ENCODE measurements around the gene ANKRD42. TPM values are rescaled to one million over a fixed set of nuclear protein-coding genes. Genes with fewer than 3 reads are reported as not detected.

The ANKRD42 gene
- total and polyA plus RNA-seq, 9 of the 15 experiments (the other 6 are each of a cell fraction or from before 2014, with no cell fraction given) = 2.8 to 9.1 (median 6.1) TPM

GRCh38 chr11:83151274-83151977, 42.1 kb upstream of the ANKRD42 start (continued):
- TF ChIP-seq TAF7 (tag; IDR thresholded peaks at IDR 0.05) = no peak
- TF ChIP-seq SLC30A9 (CRISPR knock-in tag; IDR thresholded peaks at IDR 0.05) = no peak
- no peak for TF ChIP-seq ZNF347 (CRISPR knock-in tag; IDR thresholded peaks at IDR 0.05; ENCODE audit: low read depth)
- TF ChIP-seq EZH2 (IDR thresholded peaks at IDR 0.05; ENCODE audit: borderline replicate concordance, low read depth, low read length) = no peak
- TF ChIP-seq POLR2AphosphoS5 (IDR thresholded peaks at IDR 0.05; ENCODE audit: control insufficient read depth, insufficient read depth, low read depth, low read length) = no peak
- TF ChIP-seq CEBPG (CRISPR knock-in tag; IDR thresholded peaks at IDR 0.05) = no peak
- TF ChIP-seq CEBPG (tag; conservative IDR thresholded peaks at IDR 0.05 in 1 of 2, IDR thresholded peaks at IDR 0.05 in 1 of 2) = no peak
- TF ChIP-seq TCF7L2 (IDR thresholded peaks at IDR 0.05; ENCODE audit: low read depth, low read length) = no peak
- TF ChIP-seq, protein P1, sequence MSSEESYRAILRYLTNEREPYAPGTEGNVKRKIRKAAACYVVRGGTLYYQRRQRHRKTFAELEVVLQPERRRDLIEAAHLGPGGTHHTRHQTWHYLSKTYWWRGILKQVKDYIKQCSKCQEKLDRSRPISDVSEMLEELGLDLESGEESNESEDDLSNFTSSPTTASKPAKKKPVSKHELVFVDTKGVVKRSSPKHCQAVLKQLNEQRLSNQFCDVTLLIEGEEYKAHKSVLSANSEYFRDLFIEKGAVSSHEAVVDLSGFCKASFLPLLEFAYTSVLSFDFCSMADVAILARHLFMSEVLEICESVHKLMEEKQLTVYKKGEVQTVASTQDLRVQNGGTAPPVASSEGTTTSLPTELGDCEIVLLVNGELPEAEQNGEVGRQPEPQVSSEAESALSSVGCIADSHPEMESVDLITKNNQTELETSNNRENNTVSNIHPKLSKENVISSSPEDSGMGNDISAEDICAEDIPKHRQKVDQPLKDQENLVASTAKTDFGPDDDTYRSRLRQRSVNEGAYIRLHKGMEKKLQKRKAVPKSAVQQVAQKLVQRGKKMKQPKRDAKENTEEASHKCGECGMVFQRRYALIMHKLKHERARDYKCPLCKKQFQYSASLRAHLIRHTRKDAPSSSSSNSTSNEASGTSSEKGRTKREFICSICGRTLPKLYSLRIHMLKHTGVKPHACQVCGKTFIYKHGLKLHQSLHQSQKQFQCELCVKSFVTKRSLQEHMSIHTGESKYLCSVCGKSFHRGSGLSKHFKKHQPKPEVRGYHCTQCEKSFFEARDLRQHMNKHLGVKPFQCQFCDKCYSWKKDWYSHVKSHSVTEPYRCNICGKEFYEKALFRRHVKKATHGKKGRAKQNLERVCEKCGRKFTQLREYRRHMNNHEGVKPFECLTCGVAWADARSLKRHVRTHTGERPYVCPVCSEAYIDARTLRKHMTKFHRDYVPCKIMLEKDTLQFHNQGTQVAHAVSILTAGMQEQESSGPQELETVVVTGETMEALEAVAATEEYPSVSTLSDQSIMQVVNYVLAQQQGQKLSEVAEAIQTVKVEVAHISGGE (CRISPR knock-in tag; IDR thresholded peaks at IDR 0.05) = no peak
- no peak for TF ChIP-seq POLR2H (tag; IDR thresholded peaks at IDR 0.05; ENCODE audit: low read depth)
- no peak for TF ChIP-seq SREBF2 (CRISPR knock-in tag; IDR thresholded peaks at IDR 0.05)
- TF ChIP-seq ZC3H11A (IDR thresholded peaks at IDR 0.05; ENCODE audit: low read depth, low read length) = no peak
- TF ChIP-seq KLF13 (tag; IDR thresholded peaks at IDR 0.05; ENCODE audit: borderline replicate concordance, low read depth) = no peak
- no peak for TF ChIP-seq GATA2 (CRISPR knock-in tag; IDR thresholded peaks at IDR 0.05)
- no peak for TF ChIP-seq ZSCAN29 (IDR thresholded peaks at IDR 0.05)
- no peak for TF ChIP-seq TCF7 (IDR thresholded peaks at IDR 0.05; ENCODE audit: borderline replicate concordance)
- TF ChIP-seq HIVEP1 (CRISPR knock-in tag; IDR thresholded peaks at IDR 0.05) = no peak
- TF ChIP-seq GMEB1 (CRISPR knock-in tag; IDR thresholded peaks at IDR 0.05) = no peak
- no peak for TF ChIP-seq SPI1 (IDR thresholded peaks at IDR 0.05; ENCODE audit: borderline replicate concordance, low read depth, low read length)
- TF ChIP-seq, protein P2, sequence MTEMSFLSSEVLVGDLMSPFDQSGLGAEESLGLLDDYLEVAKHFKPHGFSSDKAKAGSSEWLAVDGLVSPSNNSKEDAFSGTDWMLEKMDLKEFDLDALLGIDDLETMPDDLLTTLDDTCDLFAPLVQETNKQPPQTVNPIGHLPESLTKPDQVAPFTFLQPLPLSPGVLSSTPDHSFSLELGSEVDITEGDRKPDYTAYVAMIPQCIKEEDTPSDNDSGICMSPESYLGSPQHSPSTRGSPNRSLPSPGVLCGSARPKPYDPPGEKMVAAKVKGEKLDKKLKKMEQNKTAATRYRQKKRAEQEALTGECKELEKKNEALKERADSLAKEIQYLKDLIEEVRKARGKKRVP (CRISPR knock-in tag; IDR thresholded peaks at IDR 0.05) = no peak
- TF ChIP-seq, protein P3, sequence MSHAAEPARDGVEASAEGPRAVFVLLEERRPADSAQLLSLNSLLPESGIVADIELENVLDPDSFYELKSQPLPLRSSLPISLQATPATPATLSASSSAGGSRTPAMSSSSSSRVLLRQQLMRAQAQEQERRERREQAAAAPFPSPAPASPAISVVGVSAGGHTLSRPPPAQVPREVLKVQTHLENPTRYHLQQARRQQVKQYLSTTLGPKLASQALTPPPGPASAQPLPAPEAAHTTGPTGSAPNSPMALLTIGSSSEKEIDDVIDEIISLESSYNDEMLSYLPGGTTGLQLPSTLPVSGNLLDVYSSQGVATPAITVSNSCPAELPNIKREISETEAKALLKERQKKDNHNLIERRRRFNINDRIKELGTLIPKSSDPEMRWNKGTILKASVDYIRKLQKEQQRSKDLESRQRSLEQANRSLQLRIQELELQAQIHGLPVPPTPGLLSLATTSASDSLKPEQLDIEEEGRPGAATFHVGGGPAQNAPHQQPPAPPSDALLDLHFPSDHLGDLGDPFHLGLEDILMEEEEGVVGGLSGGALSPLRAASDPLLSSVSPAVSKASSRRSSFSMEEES (CRISPR knock-in tag; IDR thresholded peaks at IDR 0.05) = no peak
